Ovary (tissue), 9 donors: ENCODE data around the gene SPAAR. TPM values are rescaled to one million over a fixed set of nuclear protein-coding genes. Genes with fewer than 3 reads are reported as not detected.

Experiments
- DNase-seq, 5 donors: peaks; one replicate each; pipeline ENCODE4 v3.0.0-alpha.2; 2019 to 2020
- H3K27ac ChIP-seq, 2 donors: fragments of 200-600 bp; one replicate each; pipeline versions ENCODE4 v1.5.1 to v1.8.0; 2019 to 2022
- H3K27me3 ChIP-seq: fragments of 200-600 bp; one replicate; pipeline ENCODE4 v1.8.0; 2022
- H3K36me3 ChIP-seq: fragments of 200-600 bp; sonication (generic); one replicate; pipeline ENCODE4 v1.5.1; 2019
- H3K4me1 ChIP-seq: one replicate; pipeline ENCODE4 v1.8.1; 2013; ENCODE audit warnings: mild to moderate bottlenecking, moderate library complexity; ENCODE audit not compliant: insufficient read depth
- H3K4me3 ChIP-seq: fragments of 200-600 bp; sonication (generic); one replicate; pipeline ENCODE4 v1.5.1; 2017
- H3K9me3 ChIP-seq, 2 donors: fragments of 200-600 bp in 1 of 2; sonication (generic) in 1 of 2; one replicate each; pipeline versions ENCODE4 v1.5.1 to v1.8.1; 2013 to 2019; ENCODE audit warnings: mild to moderate bottlenecking in 1 of 2, moderate library complexity in 1 of 2
- EP300 ChIP-seq: sonication (generic); formaldehyde crosslinking; IDR thresholded peaks from one replicate; pipeline ENCODE4 v1.6.1; 2017; ENCODE audit warnings: antibody characterized with exemption
- POLR2A ChIP-seq: fragments of 450-650 bp; IDR thresholded peaks from one replicate; pipeline ENCODE4 v1.6.1; 2017; ENCODE audit warnings: antibody characterized with exemption, mild to moderate bottlenecking, moderate library complexity
- WGBS, 3 donors: extraction: QIAGEN DNeasy Blood & Tissue Kit in 1 of 3; methylation state at CpG; one replicate each; pipeline versions ENCODE4 v1.1.5 to v1.1.7; 2013 to 2017; 5-methylcytosine and 5-hydroxymethylcytosine counted together
- intact Hi-C, 4 donors: fragments of 100-400 bp; cut with DNase I; formaldehyde crosslinking; loops; one replicate each; pipeline versions ENCODE4 v1.11.0 to v1.15.1; 2022 to 2023
- polyA plus RNA-seq, 2 donors: library from polyadenylated mRNA; stranded (reverse); fragments of 200-250 nt in 1 of 2; fragments of 350-450 nt in 1 of 2; fragmentation: Illumina TruSeq in 1 of 2; extraction: RNeasy Lipid Tissue Mini Kit (QIAGEN cat#74804) in 1 of 2; gene quantifications; one replicate each; pipeline ENCODE4 v1.2.3, GENCODE V29; 2013 to 2014
- total RNA-seq, 7 donors: library from RNA; depleted of rRNA in 2 of 7; stranded (reverse); fragments of >200 nt in 2 of 7; fragmentation: NEBNext Ultra II Directional in 3 of 7; extraction: Animal tissue kit (Norgen Biotek cat#: 25700) in 3 of 7; gene quantifications; one replicate each; pipeline versions ENCODE4 v1.1.0 to v1.2.4, GENCODE V29; 2016 to 2023
- TF ChIP-seq, protein P1 (sequence below), 3 donors: fragments of 450-650 bp in 2 of 3; fragments of 200-600 bp in 1 of 3; IDR thresholded peaks; one replicate each; pipeline versions ENCODE4 v1.5.1 to v1.8.0; 2016 to 2022; ENCODE audit warnings: antibody characterized with exemption in 3 of 3, mild to moderate bottlenecking in 1 of 3
- donor health status: DM: no; HTN: no; CAD: no; lungs with moderate emphysema.
- donor health status: DM: no; HTN: no; CAD: no.
- donor health status: Bipolar disorder and iron deficiency.
- donor health status: DM: yes; HTN: yes; CAD: no.
- donor health status: DM: no; HTN: no; CAD: no.
- donor health status: DM: yes; HTN: yes; CAD: no.

Gene SPAAR
- total and polyA plus RNA-seq, 9 donors, result 0.33 to 5.4 (median 2.0) TPM

DNA sequence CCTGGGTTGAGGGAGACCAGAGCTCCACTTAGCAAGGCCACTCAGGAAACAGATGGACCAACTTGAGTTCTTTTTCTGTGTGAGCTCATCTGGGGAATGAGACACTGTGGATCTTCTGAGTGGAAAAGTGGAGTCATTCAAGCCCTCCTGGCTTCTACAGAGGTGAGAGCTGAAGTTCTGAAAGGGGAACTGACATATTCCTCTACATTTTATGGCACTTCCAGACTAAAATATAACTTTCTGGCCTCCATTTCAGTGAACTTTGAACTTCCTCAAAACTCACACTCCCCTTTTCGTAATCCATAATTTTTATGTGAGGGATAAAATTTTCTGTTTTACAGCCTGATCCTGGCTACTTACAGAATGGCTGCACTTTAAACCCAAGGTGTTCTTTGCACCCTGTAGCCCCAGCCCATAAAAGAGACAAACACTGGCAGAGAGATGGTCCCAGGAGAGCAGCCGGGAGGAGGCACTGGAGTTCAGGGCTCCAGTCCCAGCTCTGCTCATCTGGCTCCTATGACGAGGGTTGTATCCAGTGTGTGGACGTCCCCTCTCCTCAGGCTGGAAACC lies 10.8 kb downstream of the SPAAR start:
- no peak for DNase-seq
- no peak overlapping the region for H3K4me3 ChIP-seq
- H3K27ac ChIP-seq, result no peak overlapping the region
- 69 to 94% (median 94%) methylated on average over 4 of the region's 4 CpGs for WGBS, 3 donors
- no peak for TF ChIP-seq EP300
- TF ChIP-seq, protein P1, sequence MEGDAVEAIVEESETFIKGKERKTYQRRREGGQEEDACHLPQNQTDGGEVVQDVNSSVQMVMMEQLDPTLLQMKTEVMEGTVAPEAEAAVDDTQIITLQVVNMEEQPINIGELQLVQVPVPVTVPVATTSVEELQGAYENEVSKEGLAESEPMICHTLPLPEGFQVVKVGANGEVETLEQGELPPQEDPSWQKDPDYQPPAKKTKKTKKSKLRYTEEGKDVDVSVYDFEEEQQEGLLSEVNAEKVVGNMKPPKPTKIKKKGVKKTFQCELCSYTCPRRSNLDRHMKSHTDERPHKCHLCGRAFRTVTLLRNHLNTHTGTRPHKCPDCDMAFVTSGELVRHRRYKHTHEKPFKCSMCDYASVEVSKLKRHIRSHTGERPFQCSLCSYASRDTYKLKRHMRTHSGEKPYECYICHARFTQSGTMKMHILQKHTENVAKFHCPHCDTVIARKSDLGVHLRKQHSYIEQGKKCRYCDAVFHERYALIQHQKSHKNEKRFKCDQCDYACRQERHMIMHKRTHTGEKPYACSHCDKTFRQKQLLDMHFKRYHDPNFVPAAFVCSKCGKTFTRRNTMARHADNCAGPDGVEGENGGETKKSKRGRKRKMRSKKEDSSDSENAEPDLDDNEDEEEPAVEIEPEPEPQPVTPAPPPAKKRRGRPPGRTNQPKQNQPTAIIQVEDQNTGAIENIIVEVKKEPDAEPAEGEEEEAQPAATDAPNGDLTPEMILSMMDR (IDR thresholded peaks at IDR 0.05), result no peak
- TF ChIP-seq POLR2A, result no peak
- peaks cover 3% of the 10 kb centered on the region for H3K4me1 ChIP-seq
- no peaks in the 10 kb centered on the region for H3K9me3 ChIP-seq
- H3K36me3 ChIP-seq, result no peaks in the 10 kb centered on the region
- no peaks in the 10 kb centered on the region for H3K27me3 ChIP-seq
- intact Hi-C loops, result no loop called here

DNA sequence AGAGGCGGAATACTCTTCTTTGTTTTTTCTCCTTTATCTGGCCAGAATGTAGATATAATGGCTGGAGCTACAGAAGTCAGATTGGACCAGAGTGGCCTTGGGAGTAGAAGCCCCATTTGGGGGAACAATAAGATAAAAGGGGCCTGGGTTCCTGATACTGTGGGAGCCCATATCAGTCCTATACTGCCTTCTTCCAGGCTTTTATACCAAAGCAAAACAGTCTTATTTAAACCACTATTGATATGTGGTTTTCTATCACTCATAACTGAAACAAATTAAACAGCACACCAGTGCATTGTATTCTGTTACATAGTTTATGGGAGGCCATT lies 14.3 kb downstream of the SPAAR start:
- WGBS, 3 donors, result 52 to 77% (median 54%) methylated on average over 1 of the region's 1 CpG
- Histone ChIP-seq H3K9me3 (no peaks in the 10 kb centered on the region), H3K4me3 (no peak overlapping the region), H3K27ac (peak overlapping the region; percentile 41 to 72), H3K27me3 (no peaks in the 10 kb centered on the region), H3K4me1 (peaks cover 3% of the 10 kb centered on the region), H3K36me3 (no peaks in the 10 kb centered on the region)
- no peak for DNase-seq
- TF ChIP-seq EP300 (no peak), POLR2A (no peak)
- TF ChIP-seq, protein P1 (IDR thresholded peaks at IDR 0.05), result no peak
- intact Hi-C loops, result no loop called here

DNA sequence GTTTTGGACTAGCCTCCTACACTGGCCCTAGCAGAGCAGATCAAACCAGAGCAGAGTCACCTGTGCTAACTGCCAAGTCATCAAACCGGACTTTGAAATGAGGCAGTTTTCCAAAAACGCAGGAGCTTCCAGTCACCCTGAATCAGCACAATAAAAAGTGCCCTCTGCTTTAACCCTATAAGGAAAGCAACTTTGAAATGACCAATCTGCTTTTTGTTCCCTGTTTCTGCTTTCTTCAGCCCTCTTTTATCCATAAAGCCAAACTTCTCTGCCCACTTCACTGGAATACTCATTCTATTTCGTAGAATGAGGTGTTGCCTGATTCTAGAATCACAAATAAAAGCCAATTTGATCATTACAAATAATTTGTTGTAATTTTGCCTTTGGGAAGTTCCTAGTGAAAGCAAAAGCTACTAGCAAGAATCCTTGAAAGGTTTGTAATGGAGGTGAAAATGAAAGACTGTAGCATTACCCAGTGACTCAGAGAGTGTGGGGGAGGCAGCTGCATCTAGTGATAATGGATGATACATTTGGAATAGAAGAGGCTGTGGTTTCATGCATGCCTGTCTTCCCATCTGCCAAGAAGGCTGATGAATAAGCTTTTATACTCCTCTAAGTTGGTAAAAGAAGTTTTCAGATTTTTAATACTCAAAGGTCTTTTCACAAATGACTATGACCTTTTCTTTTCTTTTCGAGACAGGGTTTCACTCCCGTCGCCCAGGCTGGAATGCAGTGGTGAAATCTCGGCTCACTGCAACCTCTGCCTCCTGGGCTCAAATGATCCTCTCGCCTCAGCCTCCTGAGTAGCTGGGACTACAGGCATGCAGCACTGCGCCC lies 14.9 kb downstream of the SPAAR start:
- WGBS, 3 donors, result 17 to 23% (median 19%) methylated on average over 9 of the region's 9 CpGs
- TF ChIP-seq POLR2A (no peak), EP300 (no peak)
- TF ChIP-seq, protein P1 (IDR thresholded peaks at IDR 0.05), result no peak
- peak in 4 of 5 donors; percentile 48 to 76 (median 62) for DNase-seq
- Histone ChIP-seq H3K27me3 (no peaks in the 10 kb centered on the region), H3K27ac (peak overlapping the region; percentile 41 to 72), H3K9me3 (no peaks in the 10 kb centered on the region), H3K4me3 (no peak overlapping the region), H3K36me3 (no peaks in the 10 kb centered on the region), H3K4me1 (peaks cover 3% of the 10 kb centered on the region)
- intact Hi-C loops, result no loop called here

DNA sequence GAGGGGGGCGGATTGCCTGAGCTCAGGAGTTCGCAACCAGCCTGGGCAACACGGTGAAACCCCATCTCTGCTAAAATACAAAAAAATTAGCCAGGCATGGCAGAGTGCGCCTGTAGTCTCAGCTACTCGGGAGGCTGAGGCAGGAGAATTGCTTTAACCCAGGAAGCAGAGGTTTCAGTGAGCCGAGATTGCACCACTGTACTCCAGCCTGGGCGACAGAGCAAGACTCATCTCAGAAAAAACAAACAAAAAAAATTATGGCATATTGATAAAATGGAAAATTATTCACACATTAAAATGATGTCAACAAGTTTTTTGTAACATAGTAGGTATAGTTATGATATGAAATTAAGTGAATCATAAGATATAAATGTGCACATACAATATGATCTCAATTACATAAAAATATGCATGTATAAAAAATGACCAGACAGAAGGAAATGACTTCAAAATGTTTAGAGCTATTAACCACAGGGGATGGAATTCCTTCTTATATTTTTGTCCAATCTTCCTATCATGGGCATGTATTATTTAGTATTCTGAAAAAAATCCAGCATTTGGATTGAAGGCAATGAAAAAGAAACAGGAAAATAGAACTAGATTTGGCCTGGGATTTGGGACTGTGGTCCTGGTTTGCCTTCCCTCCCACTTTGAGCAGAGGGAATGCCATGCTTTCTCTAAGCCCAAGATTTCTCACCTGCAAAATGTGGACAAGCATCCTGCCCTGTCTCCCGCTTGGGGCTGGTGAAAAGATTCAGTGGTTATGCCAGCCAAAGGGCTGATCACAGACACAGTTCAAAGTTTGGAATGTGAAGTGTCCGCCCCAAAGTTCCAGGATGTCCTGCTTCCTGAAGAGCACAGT lies 19.5 kb downstream of the SPAAR start:
- peaks cover under 1% of the 10 kb centered on the region for H3K4me1 ChIP-seq
- DNase-seq, result no peak
- H3K36me3 ChIP-seq, result no peaks in the 10 kb centered on the region
- WGBS, 3 donors, result 85 to 88% (median 87%) methylated on average over 9 of the region's 9 CpGs
- H3K27me3 ChIP-seq, result no peaks in the 10 kb centered on the region
- no peak for TF ChIP-seq EP300
- TF ChIP-seq POLR2A, result no peak
- TF ChIP-seq, protein P1 (IDR thresholded peaks at IDR 0.05), result no peak
- H3K27ac ChIP-seq, result no peak overlapping the region
- intact Hi-C loops, result no loop called here
- H3K9me3 ChIP-seq, result no peaks in the 10 kb centered on the region
- no peak overlapping the region for H3K4me3 ChIP-seq
